ENCODE measurements around the gene FANCI. TPM values are rescaled to one million over a fixed set of nuclear protein-coding genes. Genes with fewer than 3 reads are reported as not detected.

Gene FANCI
- polyA plus RNA-seq, 6 donors from 2014 or later = 2.6 to 8.2 (median 5.1) TPM

DNA sequence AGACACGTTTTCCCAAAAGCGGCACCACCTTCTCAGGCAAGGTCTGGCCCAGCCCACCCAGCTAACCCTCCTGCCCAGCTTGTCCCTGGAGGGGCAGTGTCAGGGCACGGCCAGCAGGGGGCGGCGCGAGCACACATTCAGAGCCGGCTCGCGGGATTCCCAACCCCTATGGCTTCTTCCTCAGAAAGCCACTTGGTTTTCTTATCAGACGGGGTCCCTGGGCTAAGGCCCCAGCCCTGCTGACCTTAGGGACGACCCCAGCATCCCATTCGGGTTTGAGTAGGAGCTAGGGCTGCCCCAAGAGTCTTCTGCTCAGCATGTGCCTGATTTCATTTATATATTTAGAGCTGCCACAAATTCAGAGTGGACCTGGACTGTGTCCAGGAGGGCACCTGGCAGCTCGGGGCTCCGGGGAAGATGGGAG is 36.9 kb upstream of the FANCI start:
- no peak overlapping the region for H3K4me3 Mint-ChIP-seq

DNA sequence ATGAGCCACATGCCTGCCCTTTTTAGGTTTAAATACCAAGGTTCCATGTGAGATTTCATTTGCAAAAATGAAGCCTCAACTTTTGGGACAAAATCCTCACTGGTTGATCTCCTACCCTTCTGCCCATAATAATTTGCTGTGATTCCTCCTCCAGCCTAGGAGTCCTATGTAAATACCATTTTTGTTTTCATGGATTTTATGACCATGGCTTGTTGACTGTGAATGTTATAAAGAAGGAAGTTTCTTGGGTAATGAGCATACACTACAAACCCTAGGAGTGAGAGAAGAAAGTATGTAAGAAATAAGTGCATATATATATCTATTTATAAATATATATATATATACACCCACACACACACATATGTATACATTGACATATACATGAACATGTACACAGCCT is 35.5 kb upstream of the FANCI start:
- Mint-ChIP-seq H3K9me3 (no peaks in the 10 kb centered on the region), H3K27me3 (peaks cover 0 to 6% (median 0%) of the 10 kb centered on the region in 3 donors), H3K4me1 (peaks cover 6 to 9% (median 8%) of the 10 kb centered on the region in 3 donors), H3K36me3 (no peaks in the 10 kb centered on the region), H3K27ac (no peak overlapping the region), H3K4me3 (no peak overlapping the region)
- ATAC-seq (ENCODE audit: low read depth in 2 of 2) (no peak), DNase-seq (no peak)

More for the DNA sequence above, 36.9 kb upstream of the FANCI start:
- no peaks in the 10 kb centered on the region for H3K9me3 Mint-ChIP-seq
- H3K36me3 Mint-ChIP-seq = no peaks in the 10 kb centered on the region
- peak; percentile 63 to 76 for ATAC-seq (ENCODE audit: low read depth in 2 of 2)
- peaks cover 0 to 6% (median 0%) of the 10 kb centered on the region in 3 donors for H3K27me3 Mint-ChIP-seq
- H3K27ac Mint-ChIP-seq = no peak overlapping the region
- DNase-seq = peak; percentile 56
- peaks cover 6 to 9% (median 8%) of the 10 kb centered on the region in 3 donors for H3K4me1 Mint-ChIP-seq

DNA sequence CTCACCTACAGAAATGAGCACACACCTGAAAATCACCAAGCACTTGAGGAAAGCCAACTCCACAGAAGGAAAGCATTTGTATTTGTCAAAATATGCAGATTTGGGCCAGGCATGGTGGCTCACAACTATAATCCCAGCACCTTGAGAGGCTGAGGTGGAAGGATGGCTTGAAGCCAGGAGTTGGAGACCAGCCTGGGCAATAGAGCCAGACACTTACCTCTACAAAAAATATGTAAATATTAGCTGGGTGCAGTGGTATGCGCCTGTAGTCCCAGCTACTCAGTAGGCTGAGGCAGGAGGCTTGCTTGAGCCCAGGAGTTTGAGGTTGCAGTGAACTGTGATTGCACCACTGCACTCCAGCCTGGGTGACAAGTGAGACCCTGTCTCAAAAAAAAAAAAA is 34.7 kb upstream of the FANCI start:
- Mint-ChIP-seq H3K36me3 (no peaks in the 10 kb centered on the region), H3K27me3 (peaks cover 0 to 6% (median 0%) of the 10 kb centered on the region in 3 donors), H3K4me3 (no peak overlapping the region), H3K4me1 (peaks cover under 1 to 9% (median 8%) of the 10 kb centered on the region in 3 donors), H3K9me3 (no peaks in the 10 kb centered on the region), H3K27ac (no peak overlapping the region)
- DNase-seq (no peak), ATAC-seq (ENCODE audit: low read depth in 2 of 2) (no peak)

DNA sequence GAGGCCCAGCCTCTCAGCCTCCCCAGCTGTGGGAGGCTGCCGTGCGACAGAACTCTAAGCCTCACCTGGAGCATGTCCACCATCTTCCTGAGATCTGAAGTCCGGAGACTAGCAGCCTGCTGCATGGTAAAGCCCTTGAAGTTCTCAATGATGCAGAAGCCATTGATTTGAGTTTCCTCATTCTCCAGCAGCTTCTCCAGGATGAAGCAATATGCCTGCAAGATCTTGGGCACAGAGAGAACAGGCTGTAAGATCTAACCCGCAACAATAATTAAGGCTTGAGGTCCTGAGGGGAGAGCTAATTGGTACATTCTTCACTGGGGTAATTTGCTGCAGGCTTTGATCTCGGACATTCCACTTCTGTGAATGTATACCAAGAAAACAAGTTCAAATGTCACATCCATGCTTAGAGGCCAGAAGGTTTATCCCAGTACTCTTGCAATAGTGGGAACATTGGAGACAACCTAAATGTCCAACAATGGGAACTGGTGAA is 32.1 kb upstream of the FANCI start:
- DNase-seq = no peak
- H3K27me3 Mint-ChIP-seq = peaks cover 4 to 9% (median 6%) of the 10 kb centered on the region in 3 donors
- no peak for ATAC-seq (ENCODE audit: low read depth in 2 of 2)
- H3K4me1 Mint-ChIP-seq = peaks cover 0 to 8% (median 5%) of the 10 kb centered on the region in 3 donors
- no peaks in the 10 kb centered on the region for H3K36me3 Mint-ChIP-seq
- no peaks in the 10 kb centered on the region for H3K9me3 Mint-ChIP-seq
- H3K4me3 Mint-ChIP-seq = no peak overlapping the region
- H3K27ac Mint-ChIP-seq = peak overlapping the region in 1 of 6 donors; percentile 21

DNA sequence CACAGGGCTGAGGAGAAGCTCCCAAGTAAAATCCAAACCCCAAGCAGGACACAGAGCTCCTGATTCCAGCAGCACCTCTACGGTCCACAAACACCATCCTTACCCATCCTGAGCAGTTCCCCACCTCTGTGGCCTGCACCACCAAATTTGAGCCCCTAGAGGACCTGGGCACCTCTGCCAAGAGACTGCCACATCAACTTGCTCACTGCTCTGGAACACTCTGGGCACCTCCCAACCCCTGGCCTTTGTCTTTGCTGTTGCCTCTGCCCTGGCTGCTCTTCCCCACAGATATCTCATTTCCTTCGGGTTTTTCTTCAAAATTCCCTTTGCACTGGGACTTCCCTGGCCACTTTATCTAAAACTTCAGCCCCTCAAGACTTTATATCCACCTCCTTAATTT is 28.2 kb upstream of the FANCI start:
- H3K4me3 Mint-ChIP-seq = no peak overlapping the region

DNA sequence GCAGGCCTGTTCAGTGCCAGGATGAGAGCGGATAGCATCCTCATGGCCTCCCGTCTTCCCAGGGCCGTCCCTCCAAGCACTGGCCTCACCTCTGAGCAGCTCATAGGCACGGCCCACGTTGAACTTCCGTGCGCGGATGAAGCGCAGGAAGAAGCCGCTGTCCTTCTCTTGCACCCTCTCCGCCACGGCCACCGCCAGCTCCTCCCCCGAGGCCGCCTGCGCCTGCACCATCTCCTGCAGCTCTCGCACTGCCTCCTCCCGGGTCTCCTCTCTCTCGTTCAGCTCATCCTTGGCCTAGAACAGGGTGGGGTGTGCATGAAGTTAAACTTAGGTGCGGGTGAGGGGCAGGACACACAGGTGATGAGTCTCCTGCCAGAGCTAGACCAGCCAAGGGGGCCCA is 26.7 kb upstream of the FANCI start:
- Mint-ChIP-seq H3K4me3 (no peak overlapping the region), H3K36me3 (no peaks in the 10 kb centered on the region), H3K27me3 (peaks cover 4 to 24% (median 18%) of the 10 kb centered on the region in 3 donors), H3K9me3 (no peaks in the 10 kb centered on the region), H3K4me1 (no peaks in the 10 kb centered on the region), H3K27ac (no peak overlapping the region)
- no peak for ATAC-seq (ENCODE audit: low read depth in 2 of 2)
- no peak for DNase-seq

More for the DNA sequence above, 28.2 kb upstream of the FANCI start:
- Mint-ChIP-seq H3K36me3 (no peaks in the 10 kb centered on the region), H3K27ac (no peak overlapping the region), H3K27me3 (peaks cover 4 to 23% (median 9%) of the 10 kb centered on the region in 3 donors), H3K9me3 (no peaks in the 10 kb centered on the region), H3K4me1 (no peaks in the 10 kb centered on the region)
- ATAC-seq (ENCODE audit: low read depth in 2 of 2) (no peak), DNase-seq (no peak)

DNA sequence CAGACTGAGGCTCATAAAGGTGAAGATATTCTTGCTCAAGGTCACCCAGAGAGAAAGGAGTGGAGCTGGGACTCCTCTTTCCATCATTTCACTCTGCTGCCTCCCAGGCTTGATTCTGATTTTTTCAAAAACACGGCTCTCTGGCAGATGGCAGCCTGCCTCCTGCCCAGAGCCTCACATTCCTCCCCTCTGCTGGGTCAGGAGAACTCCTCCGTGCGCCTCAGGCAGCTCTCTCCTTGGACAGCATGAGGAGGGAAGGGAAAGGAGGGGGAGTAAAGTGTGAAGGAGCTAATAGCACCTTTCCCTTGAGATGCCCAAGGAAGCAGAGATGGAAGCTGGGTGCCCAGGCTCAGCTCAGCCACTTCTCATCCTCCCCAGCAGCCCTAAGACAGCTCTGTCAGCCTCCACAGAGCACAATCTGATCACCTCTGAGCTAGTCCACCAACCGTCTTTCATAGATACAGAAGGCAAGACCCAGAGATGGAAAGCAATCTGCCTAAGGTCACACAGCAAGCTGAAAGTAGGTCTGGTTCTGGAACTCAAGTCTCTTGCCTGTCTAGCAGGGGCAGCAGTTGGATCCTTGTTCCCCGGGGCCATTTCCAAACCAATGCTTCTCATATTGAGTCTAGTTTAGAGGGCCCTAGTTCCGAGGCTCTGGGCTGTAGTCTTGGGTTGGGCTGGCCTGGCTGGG is 25.9 kb upstream of the FANCI start:
- Mint-ChIP-seq H3K9me3 (no peaks in the 10 kb centered on the region), H3K27me3 (peaks cover 4 to 32% (median 18%) of the 10 kb centered on the region in 3 donors), H3K4me3 (no peak overlapping the region), H3K4me1 (no peaks in the 10 kb centered on the region), H3K27ac (no peak overlapping the region), H3K36me3 (no peaks in the 10 kb centered on the region)
- ATAC-seq (ENCODE audit: low read depth in 2 of 2) (no peak), DNase-seq (no peak)

DNA sequence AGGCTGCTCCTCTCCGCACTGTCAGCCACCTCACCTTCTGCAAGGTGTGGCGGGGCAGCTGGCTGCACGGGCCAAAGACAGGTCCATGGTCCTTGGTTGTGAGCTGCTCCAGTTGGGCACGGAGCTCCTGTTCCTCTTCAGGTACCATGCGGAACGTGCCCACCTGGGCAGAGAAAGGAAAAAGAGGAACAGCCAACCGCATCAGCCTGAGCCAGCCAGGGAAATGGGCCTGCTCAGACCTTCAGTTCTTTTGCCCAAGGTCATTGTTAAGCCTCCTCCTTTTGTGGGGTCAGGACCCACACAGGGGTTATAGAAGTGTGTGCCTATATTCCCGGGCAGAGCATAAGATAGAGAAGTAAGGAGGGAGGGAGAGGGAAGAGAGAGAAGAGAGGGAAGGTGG is 25.2 kb upstream of the FANCI start:
- Mint-ChIP-seq H3K27ac (no peak overlapping the region), H3K4me3 (no peak overlapping the region), H3K4me1 (no peaks in the 10 kb centered on the region), H3K36me3 (no peaks in the 10 kb centered on the region), H3K9me3 (no peaks in the 10 kb centered on the region), H3K27me3 (peaks cover 4 to 34% (median 18%) of the 10 kb centered on the region in 3 donors)
- ATAC-seq (ENCODE audit: low read depth in 2 of 2) (no peak), DNase-seq (no peak)

DNA sequence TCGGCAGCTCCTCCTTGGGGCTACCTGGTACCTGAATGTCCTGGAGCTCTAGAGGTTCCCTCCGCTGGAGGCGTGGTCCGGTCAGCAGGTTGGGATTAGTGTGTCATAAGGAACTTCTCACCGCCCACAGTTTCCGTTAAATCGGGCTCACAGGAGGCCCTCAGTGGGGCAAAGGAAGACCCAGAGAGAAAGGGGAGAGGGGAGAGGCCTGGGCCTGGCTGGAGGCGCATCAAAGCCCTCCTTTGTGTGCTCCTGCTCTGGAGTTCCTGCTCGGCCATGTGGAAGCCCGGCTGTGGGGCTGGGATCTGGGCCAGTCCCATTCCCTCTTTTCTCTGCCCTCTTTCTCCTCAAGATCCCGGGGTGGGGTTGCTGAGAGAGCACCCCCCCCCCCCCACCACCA is 22.2 kb upstream of the FANCI start, which contains the start of gene RLBP1:
TSS of gene RLBP1 (minus strand) at position 37 of the 400 bp plus-strand sequence. CDS start 2,604 bp downstream, outside the sequence.
- Mint-ChIP-seq H3K27me3 (peaks cover 0 to 25% (median 22%) of the 10 kb centered on the region in 3 donors), H3K27ac (peak within 1 kb of the TSS in 1 of 6 donors; percentile 44), H3K4me3 (no peak within 1 kb of the TSS), H3K36me3 (no peaks in the 10 kb centered on the region), H3K9me3 (no peaks in the 10 kb centered on the region), H3K4me1 (no peaks in the 10 kb centered on the region)
- no peak for ATAC-seq (ENCODE audit: low read depth in 2 of 2)
- DNase-seq = no peak

DNA sequence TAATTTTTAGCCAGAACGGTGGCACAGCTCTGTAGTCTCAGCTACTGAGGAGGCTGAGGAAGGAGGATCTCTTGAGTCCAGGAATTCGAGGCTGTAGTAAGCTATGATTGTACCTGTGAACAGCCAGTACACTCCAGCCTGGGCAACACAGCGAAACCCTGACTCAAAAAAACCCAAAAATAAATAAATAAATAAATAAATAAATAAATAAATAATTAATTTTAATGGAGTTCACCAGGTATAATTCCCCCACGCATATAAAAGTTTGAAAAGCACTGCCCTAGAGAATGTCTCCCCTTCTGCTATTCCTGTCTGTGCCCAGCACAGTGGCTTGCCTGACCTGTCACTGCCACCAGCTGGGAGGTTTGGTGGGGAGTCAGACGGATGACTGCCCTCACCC is 18.2 kb upstream of the FANCI start:
- Mint-ChIP-seq H3K9me3 (no peaks in the 10 kb centered on the region), H3K27me3 (peaks cover 5 to 43% (median 31%) of the 10 kb centered on the region in 3 donors), H3K4me3 (no peak overlapping the region), H3K36me3 (no peaks in the 10 kb centered on the region), H3K4me1 (no peaks in the 10 kb centered on the region), H3K27ac (no peak overlapping the region)
- ATAC-seq (ENCODE audit: low read depth in 2 of 2) (no peak), DNase-seq (no peak)

DNA sequence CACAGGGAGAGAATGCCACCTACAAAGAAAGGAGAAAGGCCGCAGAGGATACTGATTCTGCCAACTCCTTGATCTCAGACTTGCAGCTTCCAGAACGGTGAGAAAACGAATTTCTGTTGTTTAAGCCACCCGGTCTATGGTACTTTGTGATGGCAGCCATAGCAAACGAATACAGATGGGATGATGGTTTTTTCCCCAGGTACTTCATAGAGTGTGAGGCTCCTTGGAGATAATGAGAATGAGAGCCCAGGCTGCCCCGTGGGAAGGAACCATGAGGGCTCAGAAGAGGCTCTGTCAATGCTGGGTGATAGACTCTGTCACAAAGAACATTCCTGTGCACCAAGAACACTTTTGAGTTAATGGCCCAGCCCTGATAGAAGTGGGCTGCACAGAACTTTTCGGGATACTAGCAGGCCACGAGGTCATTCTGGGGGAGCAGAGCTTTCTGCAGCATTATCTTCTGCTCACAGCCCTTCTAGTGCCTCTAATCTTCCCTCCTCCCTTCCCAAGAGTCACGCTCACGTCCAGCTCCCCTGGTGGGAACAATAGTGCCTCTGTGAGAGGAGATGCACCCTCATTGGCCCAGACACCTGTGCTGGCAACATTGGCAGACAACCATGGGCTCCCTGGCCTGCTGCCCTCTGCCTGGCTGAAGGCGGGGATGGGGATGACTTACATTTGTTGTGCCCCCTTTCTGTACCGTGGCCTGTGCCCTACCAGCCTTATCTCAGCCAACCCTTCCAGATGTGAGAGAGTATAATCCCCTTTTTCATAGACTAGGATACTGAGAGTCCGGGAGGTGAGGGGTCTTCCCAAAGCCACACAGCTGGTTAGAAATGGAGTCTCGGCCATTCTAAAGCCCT is 17.2 kb upstream of the FANCI start:
- no peaks in the 10 kb centered on the region for H3K4me1 Mint-ChIP-seq
- peaks cover 5 to 49% (median 31%) of the 10 kb centered on the region in 3 donors for H3K27me3 Mint-ChIP-seq
- H3K36me3 Mint-ChIP-seq = no peaks in the 10 kb centered on the region
- DNase-seq = no peak
- no peak overlapping the region for H3K27ac Mint-ChIP-seq
- H3K9me3 Mint-ChIP-seq = no peaks in the 10 kb centered on the region
- ATAC-seq (ENCODE audit: low read depth in 2 of 2) = no peak
- H3K4me3 Mint-ChIP-seq = no peak overlapping the region

DNA sequence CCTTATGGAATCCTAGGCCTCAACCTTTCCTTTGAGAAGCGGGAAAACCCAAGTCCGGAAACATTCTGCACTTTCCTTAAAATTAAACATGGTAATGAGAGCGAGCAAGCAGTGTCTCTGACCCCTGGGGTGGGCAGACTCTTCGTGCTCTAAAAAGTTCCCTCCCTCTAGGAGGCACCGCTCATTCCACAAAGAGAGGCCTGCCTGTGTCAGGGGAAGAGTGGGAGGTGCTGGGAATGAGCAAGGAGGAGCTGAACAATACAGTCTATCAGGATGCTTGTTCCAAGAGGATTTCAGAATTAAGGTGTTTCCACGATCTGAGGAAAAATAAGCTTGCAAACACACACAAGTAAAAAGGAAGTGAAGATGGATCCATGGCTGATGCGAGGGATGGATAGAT is 16.4 kb upstream of the FANCI start:
- no peaks in the 10 kb centered on the region for H3K36me3 Mint-ChIP-seq
- no peaks in the 10 kb centered on the region for H3K9me3 Mint-ChIP-seq
- DNase-seq = no peak
- no peak overlapping the region for H3K27ac Mint-ChIP-seq
- no peak overlapping the region for H3K4me3 Mint-ChIP-seq
- no peaks in the 10 kb centered on the region for H3K4me1 Mint-ChIP-seq
- H3K27me3 Mint-ChIP-seq = peaks cover 9 to 53% (median 32%) of the 10 kb centered on the region in 3 donors
- ATAC-seq (ENCODE audit: low read depth in 2 of 2) = no peak

DNA sequence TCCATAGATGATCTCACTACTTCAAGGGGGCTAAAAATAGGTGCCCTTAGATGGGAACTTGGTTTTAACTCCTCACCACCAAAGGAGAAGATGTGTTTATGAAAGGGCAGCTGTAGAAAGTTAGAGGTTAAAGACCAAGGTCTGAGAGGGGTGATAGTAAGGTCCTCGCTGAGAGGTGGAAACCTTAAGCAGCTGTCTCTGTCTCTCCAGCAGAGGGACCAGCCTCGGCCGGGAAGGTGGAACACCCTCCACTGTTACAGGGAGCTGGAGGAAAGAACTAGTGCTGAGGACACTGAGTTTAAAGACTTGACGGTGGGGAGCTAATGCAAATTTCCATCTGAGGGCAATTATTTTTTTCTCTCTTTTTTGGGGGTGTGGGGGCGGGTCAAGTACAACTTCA is 13.5 kb upstream of the FANCI start:
- Mint-ChIP-seq H3K4me3 (no peak overlapping the region), H3K36me3 (no peaks in the 10 kb centered on the region), H3K9me3 (no peaks in the 10 kb centered on the region), H3K27ac (peak overlapping the region in 1 of 6 donors; percentile 42), H3K27me3 (peaks cover 10 to 53% (median 35%) of the 10 kb centered on the region in 3 donors), H3K4me1 (no peaks in the 10 kb centered on the region)
- ATAC-seq (ENCODE audit: low read depth in 2 of 2) = no peak
- DNase-seq = no peak

Measured in naive B cell (primary cell).